Measurements from ENCODE around the gene NTM.

Gene NTM

GRCh38 chr11:131691181-131692041 lies 321.0 kb downstream of the NTM start:
- no peak for DNase-seq

GRCh38 chr11:131692151-131692550 lies 321.7 kb downstream of the NTM start:
- no peak for DNase-seq

- DNase-seq = no peak
Measured at GRCh38 chr11:131692961-131693360, 322.5 kb downstream of the NTM start.

GRCh38 chr11:131693756-131694155 lies 323.3 kb downstream of the NTM start:
- DNase-seq = no peak

GRCh38 chr11:131694526-131695424 lies 324.4 kb downstream of the NTM start:
- DNase-seq = peak; percentile 40

GRCh38 chr11:131695889-131696429 lies 325.5 kb downstream of the NTM start:
- no peak for DNase-seq

- no peak for DNase-seq
Measured at GRCh38 chr11:131696690-131697089, 326.3 kb downstream of the NTM start.

GRCh38 chr11:131703311-131703710 lies 332.9 kb downstream of the NTM start:
- no peak for DNase-seq

GRCh38 chr11:131704682-131705081 lies 334.3 kb downstream of the NTM start:
- DNase-seq = no peak

GRCh38 chr11:131710511-131710910 lies 340.1 kb downstream of the NTM start:
- no peak for DNase-seq

- no peak for DNase-seq
Measured at GRCh38 chr11:131712897-131713296, 342.5 kb downstream of the NTM start.

- DNase-seq = no peak
Measured at GRCh38 chr11:131713529-131714134, 343.2 kb downstream of the NTM start.

- DNase-seq = no peak
Measured at GRCh38 chr11:131717616-131718015, 347.2 kb downstream of the NTM start.

GRCh38 chr11:131723088-131723487 lies 352.7 kb downstream of the NTM start:
- no peak for DNase-seq

GRCh38 chr11:131724436-131724975 lies 354.1 kb downstream of the NTM start:
- DNase-seq = no peak

GRCh38 chr11:131734871-131735270 lies 364.5 kb downstream of the NTM start:
- no peak for DNase-seq

GRCh38 chr11:131737357-131737756 lies 366.9 kb downstream of the NTM start:
- no peak for DNase-seq

- no peak for DNase-seq
Measured at GRCh38 chr11:131739243-131739882, 368.9 kb downstream of the NTM start.

GRCh38 chr11:131744847-131745246 lies 374.4 kb downstream of the NTM start:
- DNase-seq = no peak

- no peak for DNase-seq
Measured at GRCh38 chr11:131745405-131745804, 375.0 kb downstream of the NTM start.

GRCh38 chr11:131746201-131746600 lies 375.8 kb downstream of the NTM start:
- no peak for DNase-seq

Measured in CD4-positive, alpha-beta T cell treated with Interleukin-6 for 4 hours (primary cell).